ENCODE data around the gene AGK.

- TF ChIP-seq CTCF (IDR thresholded peaks at IDR 0.05), result no peak
- TF ChIP-seq POLR2A (IDR thresholded peaks at IDR 0.05), result no peak
- TF ChIP-seq POLR2AphosphoS5 (IDR thresholded peaks at IDR 0.05), result no peak
These were observed 1.6 kb upstream of the AGK start for GRCh38 chr7:141549582-141549981.

Data from breast epithelium (tissue), 3 donors.